Liver (tissue), 3 donors: ENCODE results near the gene COL15A1.

Experiments used
- FOXA1 ChIP-seq: IDR thresholded peaks from 2 replicates; pipeline ENCODE4 v1.6.1; 2016; ENCODE audit warnings: antibody characterized with exemption
- GABPA ChIP-seq, 2 donors: IDR thresholded peaks in 1 of 2; conservative IDR thresholded peaks in 1 of 2; 2 replicates each; pipeline ENCODE4 v1.6.1; 2016; ENCODE audit warnings: antibody characterized with exemption in 2 of 2, mild to moderate bottlenecking in 1 of 2, moderate library complexity in 1 of 2
- JUND ChIP-seq, 2 donors: IDR thresholded peaks; 2 replicates each; pipeline ENCODE4 v1.6.1; 2016; ENCODE audit warnings: antibody characterized with exemption in 2 of 2
- NR2F2 ChIP-seq: IDR thresholded peaks from 2 replicates; pipeline ENCODE4 v1.6.1; 2016; ENCODE audit warnings: antibody characterized with exemption
- RAD21 ChIP-seq, 2 donors: IDR thresholded peaks; 2 replicates each; pipeline ENCODE4 v1.6.1; 2016; ENCODE audit warnings: antibody characterized with exemption in 2 of 2, mild to moderate bottlenecking in 2 of 2
- SP1 ChIP-seq: IDR thresholded peaks from 2 replicates; pipeline ENCODE4 v1.6.1; 2018; ENCODE audit warnings: antibody characterized with exemption, mild to moderate bottlenecking
- YY1 ChIP-seq: IDR thresholded peaks from 2 replicates; pipeline ENCODE4 v1.6.1; 2016; ENCODE audit warnings: antibody characterized with exemption, mild to moderate bottlenecking
- TF ChIP-seq, protein P1 (sequence below): fragments of 150-350 bp; IDR thresholded peaks from 2 replicates; pipeline ENCODE4 v1.5.1; 2017; ENCODE audit warnings: improper control_type of control experiment, low read depth, low read length; ENCODE audit not compliant: missing input control
- TF ChIP-seq, protein P2 (sequence below): IDR thresholded peaks from 2 replicates; pipeline ENCODE4 v1.6.1; 2016; ENCODE audit warnings: antibody characterized with exemption
- TF ChIP-seq, protein P3 (sequence below): IDR thresholded peaks from 2 replicates; pipeline ENCODE4 v1.6.1; 2016; ENCODE audit warnings: antibody characterized with exemption
- donor health status: healthy.
- donor health status: healthy.

DNA sequence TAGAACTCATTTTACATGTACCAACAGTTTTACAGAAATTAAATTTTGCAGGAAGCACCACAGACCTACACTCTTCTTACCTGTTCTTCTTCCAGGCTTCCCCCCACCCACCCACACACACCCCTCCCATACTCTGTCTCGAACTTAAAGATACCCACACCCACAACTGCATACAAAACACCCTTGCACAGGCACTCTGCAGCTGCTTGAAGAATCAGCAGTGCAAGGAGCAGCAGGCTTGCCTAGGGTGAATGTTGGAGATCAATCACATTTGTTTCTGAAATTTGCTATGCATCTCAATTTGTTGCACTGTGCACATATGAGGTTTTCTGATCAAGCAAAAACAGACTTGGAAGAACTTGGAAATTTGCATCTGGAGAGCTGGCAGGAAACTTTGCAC is 83.7 kb downstream of the COL15A1 start:
- TF ChIP-seq, protein P1, sequence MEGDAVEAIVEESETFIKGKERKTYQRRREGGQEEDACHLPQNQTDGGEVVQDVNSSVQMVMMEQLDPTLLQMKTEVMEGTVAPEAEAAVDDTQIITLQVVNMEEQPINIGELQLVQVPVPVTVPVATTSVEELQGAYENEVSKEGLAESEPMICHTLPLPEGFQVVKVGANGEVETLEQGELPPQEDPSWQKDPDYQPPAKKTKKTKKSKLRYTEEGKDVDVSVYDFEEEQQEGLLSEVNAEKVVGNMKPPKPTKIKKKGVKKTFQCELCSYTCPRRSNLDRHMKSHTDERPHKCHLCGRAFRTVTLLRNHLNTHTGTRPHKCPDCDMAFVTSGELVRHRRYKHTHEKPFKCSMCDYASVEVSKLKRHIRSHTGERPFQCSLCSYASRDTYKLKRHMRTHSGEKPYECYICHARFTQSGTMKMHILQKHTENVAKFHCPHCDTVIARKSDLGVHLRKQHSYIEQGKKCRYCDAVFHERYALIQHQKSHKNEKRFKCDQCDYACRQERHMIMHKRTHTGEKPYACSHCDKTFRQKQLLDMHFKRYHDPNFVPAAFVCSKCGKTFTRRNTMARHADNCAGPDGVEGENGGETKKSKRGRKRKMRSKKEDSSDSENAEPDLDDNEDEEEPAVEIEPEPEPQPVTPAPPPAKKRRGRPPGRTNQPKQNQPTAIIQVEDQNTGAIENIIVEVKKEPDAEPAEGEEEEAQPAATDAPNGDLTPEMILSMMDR, result no peak
- TF ChIP-seq, protein P2, sequence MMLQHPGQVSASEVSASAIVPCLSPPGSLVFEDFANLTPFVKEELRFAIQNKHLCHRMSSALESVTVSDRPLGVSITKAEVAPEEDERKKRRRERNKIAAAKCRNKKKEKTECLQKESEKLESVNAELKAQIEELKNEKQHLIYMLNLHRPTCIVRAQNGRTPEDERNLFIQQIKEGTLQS, result no peak
- TF ChIP-seq RAD21 (IDR thresholded peaks at IDR 0.05), result no peak
- TF ChIP-seq SP1, result no peak
- TF ChIP-seq, protein P3, sequence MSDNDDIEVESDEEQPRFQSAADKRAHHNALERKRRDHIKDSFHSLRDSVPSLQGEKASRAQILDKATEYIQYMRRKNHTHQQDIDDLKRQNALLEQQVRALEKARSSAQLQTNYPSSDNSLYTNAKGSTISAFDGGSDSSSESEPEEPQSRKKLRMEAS, result no peak
- no peak for TF ChIP-seq YY1
- TF ChIP-seq JUND (IDR thresholded peaks at IDR 0.05), result no peak
- TF ChIP-seq FOXA1, result no peak
- TF ChIP-seq GABPA (IDR thresholded peaks at IDR 0.05 in 1 of 2, conservative IDR thresholded peaks at IDR 0.05 in 1 of 2), result no peak
- TF ChIP-seq NR2F2, result no peak
